NCI-H2227 (cell line): ENCODE data around the gene CAPG.
"Not testable (repeated sequence)": the region's sequence is repeated elsewhere in the genome, so short reads cannot be mapped to it uniquely, and the experiment has no call there.

Experiments used
- DNase-seq: peaks from one replicate; lab custom pipeline; 2025; ENCODE audit not compliant: unreplicated experiment; lab: John Stamatoyannopoulos, UW

Gene CAPG

GRCh38 chr2:85409845-85410583 lies at the start of gene CAPG:
Gene CAPG, minus strand, starts transcription at chr2:85410366. Its CDS starts 8,221 bp downstream, at chr2:85402145.
- DNase-seq, result no peak

- DNase-seq, result no peak
These were observed 49.6 kb upstream of the CAPG start for GRCh38 chr2:85459771-85460170.

GRCh38 chr2:85458601-85459563 lies 48.7 kb upstream of the CAPG start:
- no peak for DNase-seq

- DNase-seq, result no peak
These were observed 47.7 kb upstream of the CAPG start for GRCh38 chr2:85457877-85458316.

GRCh38 chr2:85457043-85457442 lies 46.9 kb upstream of the CAPG start:
- DNase-seq, result no peak

GRCh38 chr2:85455552-85456090 lies 45.5 kb upstream of the CAPG start:
- DNase-seq, result no peak

GRCh38 chr2:85453571-85453970 lies 43.4 kb upstream of the CAPG start:
- DNase-seq, result no peak

GRCh38 chr2:85452237-85452636 lies 42.1 kb upstream of the CAPG start:
- DNase-seq, result no peak

- no peak for DNase-seq
These were observed 39.0 kb upstream of the CAPG start for GRCh38 chr2:85449214-85449588.

- no peak for DNase-seq
These were observed 38.5 kb upstream of the CAPG start for GRCh38 chr2:85448461-85449213.

GRCh38 chr2:85447222-85447585 lies 37.0 kb upstream of the CAPG start:
- DNase-seq, result no peak

GRCh38 chr2:85446296-85447221 lies 36.4 kb upstream of the CAPG start:
- DNase-seq, result no peak

GRCh38 chr2:85445316-85446295 lies 35.4 kb upstream of the CAPG start:
- DNase-seq, result no peak

GRCh38 chr2:85444629-85445172 lies 34.5 kb upstream of the CAPG start:
- no peak for DNase-seq

- DNase-seq, result no peak
These were observed 31.7 kb upstream of the CAPG start for GRCh38 chr2:85441864-85442263.

GRCh38 chr2:85440729-85441128 lies 30.6 kb upstream of the CAPG start:
- no peak for DNase-seq

GRCh38 chr2:85439986-85440385 lies 29.8 kb upstream of the CAPG start:
- DNase-seq, result no peak

- DNase-seq, result not testable (repeated sequence)
These were observed 29.4 kb upstream of the CAPG start for GRCh38 chr2:85439569-85439968.
